Activated CD4-positive, alpha-beta memory T cell treated with anti-CD3 and anti-CD28 coated beads for 36 hours (primary cell): Measurements from ENCODE around the gene NPR1. TPM values are rescaled to one million over a fixed set of nuclear protein-coding genes. Genes with fewer than 3 reads are reported as not detected.
"Not testable (repeated sequence)": the region's sequence is repeated elsewhere in the genome, so short reads cannot be mapped to it uniquely, and the experiment has no call there.

Experiments
- CTCF ChIA-PET: fragments of 350-600 bp; sonication (Branson Sonifier 250); formaldehyde crosslinking; loops from one replicate; lab custom pipeline; 2021; ENCODE audit warnings: antibody characterized with exemption, inconsistent platforms; lab: Charles Lee
- POLR2A ChIA-PET: fragments of 350-600 bp; sonication (Branson Sonifier 250); formaldehyde crosslinking; loops from one replicate; lab custom pipeline; 2021; ENCODE audit warnings: antibody characterized with exemption; lab: Charles Lee
- DNase-seq: peaks from one replicate; pipeline ENCODE4 v3.0.0-alpha.2; 2020
- H3K27ac Mint-ChIP-seq: one replicate; pipeline ENCODE4 v1.8.0; 2021; ENCODE audit warnings: mixed read lengths
- H3K27me3 Mint-ChIP-seq: one replicate; pipeline ENCODE4 v1.8.0; 2021; ENCODE audit warnings: mixed read lengths
- H3K36me3 Mint-ChIP-seq: one replicate; pipeline ENCODE4 v1.8.0; 2021; ENCODE audit warnings: mixed read lengths
- H3K4me1 Mint-ChIP-seq: one replicate; pipeline ENCODE4 v1.8.0; 2021; ENCODE audit warnings: low read depth, mixed read lengths
- H3K4me3 Mint-ChIP-seq: one replicate; pipeline ENCODE4 v1.8.0; 2021; ENCODE audit warnings: mild to moderate bottlenecking, mixed read lengths
- H3K9me3 Mint-ChIP-seq: one replicate; pipeline ENCODE4 v1.8.0; 2021; ENCODE audit warnings: mixed read lengths
- intact Hi-C: fragments of 100-400 bp; cut with micrococcal nuclease; formaldehyde crosslinking; loops from one replicate; pipeline ENCODE4 v1.15.1; 2023
- total RNA-seq, 2 experiments: library from RNA; stranded (reverse); gene quantifications; one replicate each; pipeline ENCODE4 v1.2.3, GENCODE V29; 2021

NPR1 gene
- total RNA-seq, 2 experiments from 2014 or later: 0.05 to 0.07 TPM

DNA sequence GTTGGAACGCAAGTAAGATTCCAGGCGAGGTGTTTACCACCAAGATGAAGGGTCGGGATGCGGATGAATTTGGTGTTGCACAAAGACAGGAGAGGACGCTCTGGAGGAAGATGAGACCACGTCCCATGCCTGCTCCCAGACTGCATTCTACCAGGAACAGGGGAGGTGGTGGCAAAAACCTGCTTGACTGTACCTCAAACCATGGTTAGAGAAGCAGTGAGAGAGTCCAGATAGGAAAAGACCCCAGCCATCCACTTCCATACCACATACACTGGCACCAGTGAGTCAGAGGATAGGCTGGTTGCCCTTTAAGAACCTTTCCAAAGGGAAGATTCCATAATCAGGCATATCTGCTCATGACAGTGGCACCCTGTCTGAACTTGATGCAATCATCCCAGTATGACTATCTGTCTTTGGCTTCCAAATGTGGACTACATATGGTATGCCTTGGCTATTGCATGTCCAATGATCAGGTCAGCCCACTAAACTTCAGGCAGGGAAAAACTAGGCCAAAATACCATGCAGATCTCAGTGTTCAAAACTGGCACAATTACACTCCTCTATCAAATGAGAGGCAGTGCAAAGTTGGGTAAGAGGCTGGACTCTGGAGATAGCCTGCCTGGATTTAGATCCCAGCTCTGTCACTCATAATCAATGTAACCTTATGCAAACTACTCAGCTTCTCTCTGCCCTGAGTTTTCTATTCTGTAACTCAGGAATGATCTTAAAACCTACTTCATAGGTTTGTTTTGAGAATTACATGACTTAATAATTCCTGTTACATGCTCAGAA is 20.6 kb downstream of the NPR1 start:
- Mint-ChIP-seq H3K4me3 (no peak overlapping the region), H3K4me1 (no peaks in the 10 kb centered on the region), H3K36me3 (no peaks in the 10 kb centered on the region), H3K27ac (no peak overlapping the region), H3K9me3 (no peaks in the 10 kb centered on the region), H3K27me3 (no peaks in the 10 kb centered on the region)
- POLR2A ChIA-PET: no interaction called here
- intact Hi-C loops: no loop called here
- no peak for DNase-seq
- CTCF ChIA-PET: no interaction called here

DNA sequence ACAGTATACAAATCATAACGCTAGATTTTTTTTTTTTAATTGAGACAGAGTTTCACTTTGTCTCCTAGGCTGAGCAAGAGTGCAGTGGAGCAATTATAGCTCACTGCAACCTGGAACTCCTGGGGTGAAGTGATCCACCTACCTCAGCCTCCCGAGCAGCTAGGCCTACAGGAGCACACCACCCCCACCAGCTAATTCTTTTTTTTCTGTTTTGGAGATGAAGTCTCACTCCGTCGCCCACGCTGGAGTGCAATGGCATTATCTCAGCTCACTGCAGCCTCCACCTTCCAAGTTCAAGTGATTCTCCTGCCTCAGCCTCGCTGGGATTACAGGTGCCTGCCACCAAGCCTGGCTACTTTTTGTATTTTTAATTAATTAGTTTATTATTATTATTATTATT is 21.3 kb downstream of the NPR1 start:
- no peak for DNase-seq
- no peaks in the 10 kb centered on the region for H3K9me3 Mint-ChIP-seq
- no peaks in the 10 kb centered on the region for H3K4me1 Mint-ChIP-seq
- POLR2A ChIA-PET: no interaction called here
- CTCF ChIA-PET: no interaction called here
- no peak overlapping the region for H3K4me3 Mint-ChIP-seq
- intact Hi-C loops: no loop called here
- no peaks in the 10 kb centered on the region for H3K27me3 Mint-ChIP-seq
- H3K27ac Mint-ChIP-seq: no peak overlapping the region
- no peaks in the 10 kb centered on the region for H3K36me3 Mint-ChIP-seq

DNA sequence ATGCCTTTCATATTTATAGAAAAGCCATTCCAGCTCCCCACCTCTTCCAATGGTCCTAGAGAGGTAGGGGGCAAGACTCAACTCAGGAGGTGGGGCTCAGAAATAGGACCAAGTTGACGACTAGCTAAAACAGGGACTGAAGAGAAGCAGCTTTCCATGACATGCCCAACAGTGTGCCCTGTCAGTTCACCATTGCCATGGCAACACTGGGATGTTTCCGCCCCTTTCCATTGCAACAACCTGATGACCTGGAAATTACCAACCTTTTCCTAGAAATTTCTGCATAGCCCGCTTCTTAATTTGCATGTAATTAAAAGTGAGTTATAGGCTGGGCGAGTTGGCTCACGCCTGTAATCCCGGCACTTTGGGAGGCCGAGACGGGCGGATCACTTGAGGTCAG is 27.0 kb downstream of the NPR1 start:
- Mint-ChIP-seq H3K27me3 (no peaks in the 10 kb centered on the region), H3K36me3 (no peaks in the 10 kb centered on the region)
- intact Hi-C loops: no loop called here

DNA sequence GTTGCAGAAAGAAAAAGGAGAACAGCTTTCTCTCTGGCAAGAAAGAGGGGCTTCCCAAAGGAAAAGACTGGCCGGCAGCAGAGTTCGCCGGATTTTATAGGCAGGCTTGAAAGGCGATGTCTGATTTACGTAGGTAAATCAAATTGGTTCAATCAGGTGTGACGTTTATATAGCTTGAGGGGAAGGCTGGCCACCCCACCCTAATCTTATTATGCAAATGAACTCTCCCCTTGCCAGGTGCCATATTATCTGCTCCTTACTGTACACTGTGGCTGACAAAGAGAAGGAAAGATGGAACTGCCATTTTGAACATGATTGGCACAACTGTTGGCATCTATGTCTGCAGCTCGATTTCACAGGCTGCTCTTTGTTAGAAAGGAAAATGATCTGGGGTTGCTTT is 32.5 kb downstream of the NPR1 start:
- Mint-ChIP-seq H3K36me3 (no peaks in the 10 kb centered on the region), H3K4me3 (no peak overlapping the region), H3K27me3 (peaks cover 8% of the 10 kb centered on the region), H3K27ac (no peak overlapping the region), H3K4me1 (no peaks in the 10 kb centered on the region), H3K9me3 (no peaks in the 10 kb centered on the region)
- DNase-seq: no peak
- POLR2A ChIA-PET: no interaction called here
- CTCF ChIA-PET: interaction anchor here (0.6 kb wide), 1 partner anchor 42 kb away, joined by 4 read pairs; no protein-coding TSS in a partner anchor
- intact Hi-C loops: no loop called here

More for the DNA sequence above, 27.0 kb downstream of the NPR1 start:
- Mint-ChIP-seq H3K4me1 (no peaks in the 10 kb centered on the region), H3K4me3 (no peak overlapping the region), H3K27ac (no peak overlapping the region), H3K9me3 (no peaks in the 10 kb centered on the region)
- CTCF ChIA-PET: no interaction called here
- POLR2A ChIA-PET: no interaction called here
- no peak for DNase-seq

DNA sequence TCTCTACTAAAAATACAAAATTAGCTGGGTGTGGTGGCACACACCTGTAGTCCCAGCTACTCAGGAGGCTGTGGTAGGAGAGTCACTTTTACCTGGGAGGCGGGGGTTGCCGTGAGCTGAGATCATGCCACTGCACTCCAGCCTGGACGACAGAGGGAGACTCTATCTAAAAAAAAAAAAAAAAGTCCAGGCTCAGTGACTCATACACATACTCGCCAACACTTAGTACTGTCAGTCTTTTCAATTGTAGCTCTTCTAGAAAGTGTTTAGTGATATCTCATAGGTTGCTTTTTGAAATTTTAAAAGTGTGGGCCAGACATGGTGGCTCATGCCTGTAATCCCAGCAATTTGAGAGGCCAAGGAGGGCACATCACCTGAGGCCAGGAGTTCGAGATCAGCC is 37.7 kb downstream of the NPR1 start:
- H3K9me3 Mint-ChIP-seq, H3K27me3 Mint-ChIP-seq, H3K4me1 Mint-ChIP-seq, CTCF ChIA-PET, H3K4me3 Mint-ChIP-seq, intact Hi-C loops, H3K27ac Mint-ChIP-seq, H3K36me3 Mint-ChIP-seq, DNase-seq: not testable (repeated sequence)
- POLR2A ChIA-PET: interaction anchor here (0.6 kb wide), 1 partner anchor 146 kb away, joined by 3 read pairs; no protein-coding TSS in a partner anchor

DNA sequence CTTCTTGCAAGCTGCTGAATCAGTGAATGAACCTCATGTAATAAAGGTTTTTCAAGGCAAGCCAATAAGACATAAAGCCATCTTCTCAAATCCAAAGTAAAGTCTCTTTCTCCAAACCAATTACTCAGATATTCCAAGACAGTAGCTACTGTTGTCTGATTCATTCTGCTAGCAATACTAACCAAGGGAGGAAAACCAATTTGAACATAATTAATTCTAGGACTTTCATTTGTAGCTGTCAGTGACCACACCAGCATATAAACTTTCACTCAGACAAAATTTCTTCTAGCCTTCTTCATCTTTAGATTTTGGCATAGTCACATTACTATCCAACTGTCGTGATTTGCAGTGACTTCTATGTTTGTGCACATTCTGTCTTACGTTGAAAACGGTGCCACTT is 38.8 kb downstream of the NPR1 start:
- no peak overlapping the region for H3K27ac Mint-ChIP-seq

DNA sequence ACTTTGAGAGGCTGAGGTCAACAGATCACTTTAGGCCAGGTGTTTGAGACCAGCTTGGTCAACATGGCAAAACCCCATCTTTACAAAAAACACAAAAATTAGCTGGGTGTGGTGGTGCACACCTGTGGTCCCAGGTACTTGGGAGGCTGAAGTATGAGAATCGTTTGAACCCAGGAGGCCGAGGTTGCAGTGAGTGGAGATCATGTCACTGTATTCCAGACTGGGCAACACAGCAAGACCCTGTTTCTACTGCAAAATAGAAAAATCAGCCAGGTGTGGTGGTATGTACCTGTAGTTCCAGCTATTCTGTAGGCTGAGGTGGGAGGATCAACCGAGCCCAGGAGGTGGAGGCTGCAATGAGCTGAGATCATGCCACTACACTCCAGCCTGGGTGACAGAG is 45.2 kb downstream of the NPR1 start:
- H3K36me3 Mint-ChIP-seq: no peaks in the 10 kb centered on the region
- no peak for DNase-seq
- intact Hi-C loops: no loop called here
- H3K27ac Mint-ChIP-seq: no peak overlapping the region
- ChIA-PET POLR2A (no interaction called here), CTCF (no interaction called here)
- peaks cover 6% of the 10 kb centered on the region for H3K4me1 Mint-ChIP-seq
- H3K9me3 Mint-ChIP-seq: no peaks in the 10 kb centered on the region
- H3K27me3 Mint-ChIP-seq: no peaks in the 10 kb centered on the region
- no peak overlapping the region for H3K4me3 Mint-ChIP-seq

More for the DNA sequence above, 38.8 kb downstream of the NPR1 start:
- Mint-ChIP-seq H3K9me3 (no peaks in the 10 kb centered on the region), H3K4me1 (peaks cover 10% of the 10 kb centered on the region), H3K4me3 (no peak overlapping the region), H3K27me3 (peaks cover 8% of the 10 kb centered on the region), H3K36me3 (no peaks in the 10 kb centered on the region)
- ChIA-PET POLR2A (interaction anchor here (1.1 kb wide), 1 partner anchor 15 kb away, joined by 3 read pairs; no protein-coding TSS in a partner anchor), CTCF (no interaction called here)
- intact Hi-C loops: no loop called here
- DNase-seq: no peak

DNA sequence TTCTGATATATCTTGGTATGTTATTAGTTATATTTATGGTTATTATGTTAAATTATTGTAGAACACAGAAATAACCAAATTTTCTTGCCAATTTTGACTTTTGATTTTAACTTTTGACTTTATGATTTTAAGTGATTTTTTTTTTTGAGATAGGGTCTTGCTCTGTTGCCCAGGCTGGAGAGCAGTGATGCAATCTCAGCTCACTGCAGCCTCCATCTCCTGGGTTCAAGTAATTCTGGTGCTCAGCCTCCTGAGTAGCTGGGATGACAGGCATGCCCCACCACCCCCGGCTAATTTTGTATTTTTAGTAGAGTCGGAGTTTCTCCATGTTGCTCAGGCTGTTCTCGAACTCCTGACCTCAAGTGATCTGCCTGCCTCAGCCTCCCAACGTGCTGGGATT is 46.1 kb downstream of the NPR1 start:
- H3K4me3 Mint-ChIP-seq, POLR2A ChIA-PET, DNase-seq, H3K9me3 Mint-ChIP-seq, H3K36me3 Mint-ChIP-seq, H3K27me3 Mint-ChIP-seq, H3K27ac Mint-ChIP-seq, CTCF ChIA-PET: not testable (repeated sequence)
- intact Hi-C loops: loop anchor here (5.0 kb wide), 2 partner anchors 53 to 157 kb away; partner anchors contain the start of genes S100A2 and SLC27A3
- peaks cover 13% of the 10 kb centered on the region for H3K4me1 Mint-ChIP-seq

DNA sequence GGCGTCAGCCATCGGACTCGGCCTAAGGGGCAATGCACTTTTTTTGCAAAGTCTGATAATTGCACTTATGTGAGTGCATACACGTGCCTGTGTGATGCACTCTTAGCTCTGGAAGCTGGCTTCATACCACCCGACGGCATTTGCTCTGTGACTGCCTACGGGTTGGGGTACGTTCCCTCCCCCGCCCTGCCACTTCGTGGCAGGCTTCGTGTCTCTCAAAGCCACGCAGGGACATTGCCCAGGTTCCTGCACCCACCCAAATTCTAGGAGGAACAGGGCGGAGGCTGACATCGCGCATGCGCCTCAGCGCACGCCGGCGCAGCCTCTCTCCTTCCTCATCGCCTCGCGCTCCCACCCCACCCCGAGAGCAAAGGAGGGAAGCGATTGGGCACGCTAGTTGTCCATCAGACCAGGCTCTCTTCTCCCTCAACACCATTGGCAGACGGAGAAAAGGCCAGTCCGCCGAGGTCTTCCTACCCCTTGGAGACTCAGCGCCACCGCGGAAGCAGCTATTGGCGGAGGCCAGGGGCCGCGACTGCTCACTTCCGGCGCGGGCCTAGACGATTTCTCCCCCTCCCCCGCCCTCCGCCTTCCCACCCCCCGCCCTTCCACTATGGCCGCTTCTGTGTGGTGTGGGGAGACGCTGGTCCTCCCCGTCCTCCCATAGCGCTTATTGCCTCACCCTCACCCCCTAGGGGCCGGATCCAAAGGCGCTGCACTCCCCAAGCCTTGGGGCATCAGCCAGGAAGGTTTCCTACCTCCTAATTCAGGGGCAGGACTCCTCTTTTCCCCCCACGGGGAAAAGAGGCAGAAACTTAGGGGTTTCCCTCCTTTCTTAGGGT is 49.2 kb downstream of the NPR1 start, which contains the start of gene INTS3:
Gene INTS3, plus strand, starts transcription at position 588 of the 842 bp plus-strand sequence. CDS start 585 bp downstream, outside the sequence.
- H3K4me1 Mint-ChIP-seq: peaks cover 39% of the 10 kb centered on the region
- peak within 1 kb of the TSS; percentile 97 for H3K27ac Mint-ChIP-seq
- peak; percentile 100 for DNase-seq
- CTCF ChIA-PET: interaction anchor here (0.7 to 1.5 kb wide), 3 partner anchors 21 to 56 kb away, joined by 3 to 4 read pairs (median 4); no protein-coding TSS in a partner anchor
- H3K27me3 Mint-ChIP-seq: no peaks in the 10 kb centered on the region
- no peaks in the 10 kb centered on the region for H3K9me3 Mint-ChIP-seq
- intact Hi-C loops: loop anchor here (1.0 to 5.0 kb wide), 5 partner anchors 50 to 263 kb away; partner anchors contain the start of genes GATAD2B, ILF2, RPS27 and S100A2
- POLR2A ChIA-PET: interaction anchor here (1.0 to 1.4 kb wide), 4 partner anchors 48 to 263 kb away, joined by 3 to 6 read pairs (median 3); partner anchors contain the start of genes CHTOP and RPS27
- H3K4me3 Mint-ChIP-seq: peak within 1 kb of the TSS; percentile 95
- peaks cover 1% of the 10 kb centered on the region for H3K36me3 Mint-ChIP-seq

DNA sequence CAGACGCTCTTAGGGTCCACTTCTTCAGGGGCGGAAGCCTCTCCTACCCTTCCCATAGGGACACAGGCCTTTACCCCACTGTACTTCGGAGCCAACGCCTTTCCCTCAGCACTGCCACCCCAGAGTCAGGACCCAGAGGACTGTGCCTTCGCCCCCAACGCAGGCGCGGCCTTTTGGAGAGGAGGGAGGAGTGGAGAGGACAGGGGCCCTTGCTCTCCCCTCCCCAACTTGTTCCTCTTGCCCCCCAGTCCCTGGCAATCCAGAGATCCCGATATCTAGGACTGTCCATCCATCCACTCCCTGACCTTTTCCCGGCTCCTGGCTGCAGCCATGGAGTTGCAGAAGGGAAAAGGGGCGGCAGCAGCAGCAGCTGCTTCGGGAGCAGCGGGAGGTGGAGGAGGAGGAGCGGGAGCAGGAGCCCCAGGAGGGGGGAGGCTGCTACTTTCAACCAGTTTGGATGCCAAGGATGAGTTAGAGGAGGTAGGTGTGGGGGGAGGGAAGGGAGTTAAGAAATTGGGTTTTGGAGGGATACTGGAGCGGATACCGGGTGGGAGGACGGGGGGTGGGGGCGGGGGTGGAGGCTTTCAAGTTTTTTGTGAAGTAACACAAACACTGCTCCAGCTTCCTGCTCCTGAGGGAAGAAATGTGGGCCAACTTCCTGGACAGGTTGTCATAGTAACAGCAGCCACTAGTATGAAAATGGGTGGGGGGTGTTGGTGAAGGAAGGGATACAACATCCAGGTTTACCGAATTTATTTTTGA is 50.0 kb downstream of the NPR1 start:
- H3K4me3 Mint-ChIP-seq: peak overlapping the region; percentile 95
- peak overlapping the region; percentile 97 for H3K27ac Mint-ChIP-seq
- peaks cover 1% of the 10 kb centered on the region for H3K36me3 Mint-ChIP-seq
- ChIA-PET POLR2A (interaction anchor here (0.6 to 1.4 kb wide), 5 partner anchors 47 to 262 kb away, joined by 3 to 6 read pairs (median 3); partner anchors contain the start of genes CHTOP and RPS27), CTCF (interaction anchor here (0.6 to 1.5 kb wide), 4 partner anchors 28 to 55 kb away, joined by 3 to 5 read pairs (median 4); no protein-coding TSS in a partner anchor)
- intact Hi-C loops: loop anchor here (5.0 kb wide), 2 partner anchors 49 to 161 kb away; partner anchors contain the start of genes S100A2 and SLC27A3
- H3K4me1 Mint-ChIP-seq: peaks cover 39% of the 10 kb centered on the region
- no peaks in the 10 kb centered on the region for H3K9me3 Mint-ChIP-seq
- H3K27me3 Mint-ChIP-seq: no peaks in the 10 kb centered on the region
- peak; percentile 39 for DNase-seq

DNA sequence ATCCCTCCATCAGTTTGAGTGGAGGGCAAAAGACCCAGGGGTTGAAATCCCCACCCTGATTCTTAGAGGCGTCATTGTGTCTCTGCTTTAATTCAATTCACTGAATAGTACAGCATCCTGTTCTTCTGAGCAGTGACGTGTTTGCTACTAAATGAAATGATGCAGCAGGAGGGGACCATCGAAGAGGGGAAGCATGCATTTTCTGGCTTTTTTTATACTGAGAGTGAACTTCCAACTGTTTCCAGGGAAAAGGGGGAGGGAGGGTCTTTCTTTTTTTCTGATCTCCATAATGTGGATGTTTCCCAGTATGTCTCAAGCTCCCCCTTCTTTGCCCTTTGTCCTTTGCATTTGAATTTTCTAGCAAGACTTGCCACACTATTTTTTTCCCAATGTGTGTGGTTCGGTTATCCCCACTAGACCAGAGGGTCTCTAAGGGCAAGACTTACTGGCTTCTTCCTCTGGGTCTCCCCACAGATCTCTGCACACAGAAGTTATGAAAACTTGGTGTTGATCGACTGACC is 52.0 kb downstream of the NPR1 start:
- no peaks in the 10 kb centered on the region for H3K9me3 Mint-ChIP-seq
- ChIA-PET CTCF (interaction anchor here (1.5 kb wide), 1 partner anchor 53 kb away, joined by 3 read pairs; no protein-coding TSS in a partner anchor), POLR2A (interaction anchor here (0.5 kb wide), 1 partner anchor 11 kb away, joined by 4 read pairs; no protein-coding TSS in a partner anchor)
- H3K27ac Mint-ChIP-seq: peak overlapping the region; percentile 36
- DNase-seq: no peak
- peaks cover 6% of the 10 kb centered on the region for H3K36me3 Mint-ChIP-seq
- peak overlapping the region; percentile 1 for H3K4me3 Mint-ChIP-seq
- H3K27me3 Mint-ChIP-seq: no peaks in the 10 kb centered on the region
- H3K4me1 Mint-ChIP-seq: peaks cover 49% of the 10 kb centered on the region
- intact Hi-C loops: no loop called here
